B cell (primary cell): ENCODE data around the gene FAF1. TPM values are rescaled to one million over a fixed set of nuclear protein-coding genes. Genes with fewer than 3 reads are reported as not detected.
"Not testable (repeated sequence)": the region's sequence is repeated elsewhere in the genome, so short reads cannot be mapped to it uniquely, and the experiment has no call there.

Experiments
- ATAC-seq: fragments of 200-7000 bp; cut with Tn5 transposase; one replicate; pipeline ENCODE4 v1.10.0; 2021; ENCODE audit warnings: low read depth, mild to moderate bottlenecking, moderate number of reproducible peaks, moderate library complexity
- CTCF ChIA-PET: fragments of 350-600 bp; sonication (Branson Sonifier 250); formaldehyde crosslinking; loops from one replicate; lab custom pipeline; 2021; ENCODE audit warnings: antibody characterized with exemption, inconsistent platforms; lab: Charles Lee
- POLR2A ChIA-PET: fragments of 350-600 bp; sonication (Branson Sonifier 250); formaldehyde crosslinking; loops from one replicate; lab custom pipeline; 2021; ENCODE audit warnings: antibody characterized with exemption; lab: Charles Lee
- DNase-seq: peaks from one replicate; pipeline ENCODE4 v3.0.0; 2013
- H2AFZ ChIP-seq: 2 replicates; pipeline ENCODE4 v1.6.1; 2012; ENCODE audit warnings: mild to moderate bottlenecking, low read depth, low read length; ENCODE audit not compliant: insufficient read depth, poor library complexity, severe bottlenecking
- H3K27ac ChIP-seq, 2 donors: 1 replicate in 1 of 2; 2 replicates in 1 of 2; pipeline ENCODE4 v1.5.1; 2012 to 2013; ENCODE audit warnings: low read length in 2 of 2, mild to moderate bottlenecking in 2 of 2, moderate library complexity in 1 of 2
- H3K27me3 ChIP-seq, 4 experiments: fragments of 200-600 bp in 1 of 4; sonication (generic) in 1 of 4; replicated peaks in 1 of 4; 1 replicate in 2 of 4; 2 replicates in 2 of 4; pipeline versions ENCODE4 v1.6.1 to v1.7.0; 2013 to 2016; ENCODE audit warnings: low read length in 3 of 4, mild to moderate bottlenecking in 2 of 4, mixed read lengths in 1 of 4, moderate library complexity in 1 of 4; ENCODE audit not compliant: insufficient read depth in 4 of 4, control insufficient read depth in 3 of 4; ENCODE audit errors: control extremely low read depth in 1 of 4
- H3K36me3 ChIP-seq, 2 experiments: replicated peaks in 1 of 2; 1 replicate in 1 of 2; 2 replicates in 1 of 2; pipeline versions ENCODE4 v1.6.1 to v1.7.1; 2013; ENCODE audit warnings: low read length in 1 of 2; ENCODE audit not compliant: insufficient read depth in 2 of 2, control insufficient read depth in 1 of 2; ENCODE audit errors: control extremely low read depth in 1 of 2, extremely low read depth in 1 of 2
- H3K4me1 ChIP-seq, 2 donors: fragments of 200-600 bp in 1 of 2; sonication (generic) in 1 of 2; 1 replicate in 1 of 2; 2 replicates in 1 of 2; pipeline versions ENCODE4 v1.5.1 to v1.6.1; 2013 to 2017; ENCODE audit warnings: low read length in 2 of 2; ENCODE audit not compliant: control insufficient read depth in 2 of 2, insufficient read depth in 2 of 2
- H3K4me2 ChIP-seq: replicated peaks from 2 replicates; pipeline ENCODE3; 2012; ENCODE audit warnings: mild to moderate bottlenecking, low read depth, low read length; ENCODE audit not compliant: poor library complexity, severe bottlenecking
- H3K4me3 ChIP-seq, 5 experiments: fragments of 200-600 bp in 1 of 5; sonication (generic) in 1 of 5; 1 replicate in 3 of 5; 2 replicates in 2 of 5; pipeline versions ENCODE4 v1.5.1 to v1.7.0; 2011 to 2016; ENCODE audit warnings: low read length in 4 of 5, mild to moderate bottlenecking in 4 of 5, low read depth in 2 of 5, control low read depth in 1 of 5, moderate library complexity in 1 of 5; ENCODE audit not compliant: insufficient read depth in 1 of 5; ENCODE audit errors: control extremely low read depth in 1 of 5, extremely low read depth in 1 of 5
- H3K79me2 ChIP-seq: fragments of 200-600 bp; sonication (generic); one replicate; pipeline ENCODE4 v1.6.0; 2016; ENCODE audit warnings: low read length; ENCODE audit not compliant: control insufficient read depth, insufficient read depth
- H3K9ac ChIP-seq: fragments of 200-600 bp; sonication (generic); 2 replicates; pipeline ENCODE4 v1.6.1; 2017; ENCODE audit warnings: mild to moderate bottlenecking, low read length, moderate library complexity
- H3K9me3 ChIP-seq, 3 donors: one replicate each; pipeline versions ENCODE4 v1.6.1 to v1.7.1; 2013; ENCODE audit warnings: low read length in 2 of 3; ENCODE audit not compliant: control insufficient read depth in 2 of 3, insufficient read depth in 1 of 3; ENCODE audit errors: control extremely low read depth in 1 of 3
- H4K20me1 ChIP-seq: 2 replicates; pipeline ENCODE4 v1.6.0; 2012; ENCODE audit warnings: mild to moderate bottlenecking, low read length; ENCODE audit not compliant: insufficient read depth, control insufficient read depth, poor library complexity, severe bottlenecking
- H3K27ac Mint-ChIP-seq: one replicate; pipeline ENCODE4 v1.8.0; 2021; ENCODE audit warnings: mixed read lengths
- H3K27me3 Mint-ChIP-seq: one replicate; pipeline ENCODE4 v1.8.0; 2021; ENCODE audit warnings: mixed read lengths
- H3K4me1 Mint-ChIP-seq: one replicate; pipeline ENCODE4 v1.8.0; 2021; ENCODE audit warnings: mixed read lengths
- H3K4me3 Mint-ChIP-seq: one replicate; pipeline ENCODE4 v1.8.0; 2021; ENCODE audit warnings: mixed read lengths
- H3K9me3 Mint-ChIP-seq: one replicate; pipeline ENCODE4 v1.8.0; 2022; ENCODE audit warnings: mixed read lengths; ENCODE audit not compliant: insufficient read depth
- CTCF ChIP-seq: fragments of 200-600 bp; IDR thresholded peaks from one replicate; pipeline ENCODE4 v1.8.0; 2022; ENCODE audit warnings: antibody characterized with exemption, mild to moderate bottlenecking
- EZH2 ChIP-seq: IDR thresholded peaks from 2 replicates; pipeline ENCODE4 v1.6.1; 2012; ENCODE audit warnings: borderline replicate concordance, low read depth, mild to moderate bottlenecking, moderate library complexity, low read length; ENCODE audit not compliant: insufficient read depth, poor library complexity, severe bottlenecking
- WGBS: methylation state at CpG from one replicate; pipeline ENCODE4 v1.1.5; 2013; ENCODE audit warnings: missing lambda C conversion rate; ENCODE audit not compliant: insufficient coverage; 5-methylcytosine and 5-hydroxymethylcytosine counted together
- intact Hi-C: fragments of 100-400 bp; cut with micrococcal nuclease; formaldehyde crosslinking; loops from one replicate; pipeline ENCODE4 v1.10.0; 2022
- polyA plus RNA-seq: library from polyadenylated mRNA; depleted of rRNA; stranded (reverse); fragments of >200 nt; gene quantifications from 2 replicates; pipeline ENCODE4 v1.2.3, GENCODE V29; 2012
- total RNA-seq, 2 donors: library from RNA; stranded (reverse); fragments of 120-200 nt in 1 of 2; gene quantifications; 1 replicate in 1 of 2; 2 replicates in 1 of 2; pipeline versions ENCODE4 v1.2.3 to v1.2.4, GENCODE V29; 2013 to 2022

The FAF1 gene
- total and polyA plus RNA-seq, 2 donors (not counting 1 experiment from before 2014, with no cell fraction given) = 10.1 to 58.4 TPM

- Histone ChIP-seq H3K4me3 (no peak overlapping the region), H3K27ac (no peak overlapping the region), H3K9ac (no peak overlapping the region), H2AFZ (no peak overlapping the region), H3K36me3 (peaks cover 0 to 2% of the 10 kb centered on the region in 2 experiments), H3K9me3 (peaks cover 0 to 11% (median 0%) of the 10 kb centered on the region in 3 donors), H3K27me3 (no peaks in the 10 kb centered on the region), H3K79me2 (no peaks in the 10 kb centered on the region), H3K4me1 (peaks cover 27% of the 10 kb centered on the region in 2 donors), H4K20me1 (no peaks in the 10 kb centered on the region), H3K4me2 (no peak overlapping the region)
- no CpG with 5 or more reads among the region's 1 CpG for WGBS
- Mint-ChIP-seq H3K4me1 (peaks cover 24% of the 10 kb centered on the region), H3K27ac (no peak overlapping the region), H3K27me3 (no peaks in the 10 kb centered on the region), H3K4me3 (no peak overlapping the region), H3K9me3 (peaks cover 4% of the 10 kb centered on the region)
- intact Hi-C loops = no loop called here
- ATAC-seq (no peak), DNase-seq (no peak)
- POLR2A ChIA-PET = no interaction called here
- TF ChIP-seq EZH2 (no peak), CTCF (no peak)
- CTCF ChIA-PET = interaction anchor here (0.7 to 2.0 kb wide), 2 partner anchors 13 to 470 kb away, joined by 3 to 8 read pairs; no protein-coding TSS in a partner anchor
These were observed 240.9 kb downstream of the FAF1 start for GRCh38 chr1:50719126-50719525.

- Mint-ChIP-seq H3K27me3 (no peaks in the 10 kb centered on the region), H3K27ac (no peak overlapping the region), H3K4me1 (peaks cover 10% of the 10 kb centered on the region), H3K9me3 (peaks cover 4% of the 10 kb centered on the region), H3K4me3 (no peak overlapping the region)
- Histone ChIP-seq H3K9me3 (peaks cover 0 to 6% (median 0%) of the 10 kb centered on the region in 3 donors), H3K4me1 (peaks cover 9 to 10% of the 10 kb centered on the region in 2 donors), H3K4me3 (no peak overlapping the region), H3K79me2 (no peaks in the 10 kb centered on the region), H4K20me1 (no peaks in the 10 kb centered on the region), H3K9ac (no peak overlapping the region), H3K36me3 (peaks cover 0 to 2% of the 10 kb centered on the region in 2 experiments), H3K27ac (no peak overlapping the region), H3K27me3 (no peaks in the 10 kb centered on the region), H2AFZ (no peak overlapping the region), H3K4me2 (no peak overlapping the region)
- no CpG with 5 or more reads among the region's 1 CpG for WGBS
- POLR2A ChIA-PET = no interaction called here
- TF ChIP-seq CTCF (no peak), EZH2 (no peak)
- CTCF ChIA-PET = interaction anchor here (1.8 kb wide), 1 partner anchor 13 kb away, joined by 8 read pairs; no protein-coding TSS in a partner anchor
- no peak for ATAC-seq
- intact Hi-C loops = no loop called here
- no peak for DNase-seq
These were observed 242.7 kb downstream of the FAF1 start for GRCh38 chr1:50717327-50717726.

GRCh38 chr1:50716455-50716854, 243.6 kb downstream of the FAF1 start:
- H3K79me2 ChIP-seq, H2AFZ ChIP-seq: not testable (repeated sequence)
- 96% methylated on average over 7 of the region's 7 CpGs for WGBS

More at GRCh38 chr1:50716455-50716854, 243.6 kb downstream of the FAF1 start:
- POLR2A ChIA-PET, H3K4me1 Mint-ChIP-seq, H3K36me3 ChIP-seq, H3K9me3 ChIP-seq, H3K4me2 ChIP-seq, H3K27ac Mint-ChIP-seq, DNase-seq, H3K4me1 ChIP-seq, H3K9ac ChIP-seq, H3K9me3 Mint-ChIP-seq, H3K4me3 Mint-ChIP-seq, ATAC-seq, intact Hi-C loops, H3K4me3 ChIP-seq, H3K27ac ChIP-seq, H4K20me1 ChIP-seq, H3K27me3 ChIP-seq, H3K27me3 Mint-ChIP-seq: not testable (repeated sequence)
- CTCF ChIA-PET = interaction anchor here (1.8 kb wide), 1 partner anchor 12 kb away, joined by 8 read pairs; no protein-coding TSS in a partner anchor
